ENCODE measurements around the gene FEM1B.

FEM1B gene

GRCh38 chr15:68310804-68311463, 33.4 kb downstream of the FEM1B start:
- no peak for DNase-seq

GRCh38 chr15:68311464-68311835, 33.9 kb downstream of the FEM1B start:
- no peak for DNase-seq

GRCh38 chr15:68311859-68312557, 34.5 kb downstream of the FEM1B start:
- no peak for DNase-seq

- no peak for DNase-seq
Observed at GRCh38 chr15:68312701-68313204, 35.2 kb downstream of the FEM1B start.

- DNase-seq: no peak
Observed at GRCh38 chr15:68313501-68314410, 36.2 kb downstream of the FEM1B start.

GRCh38 chr15:68314563-68314962, 37.0 kb downstream of the FEM1B start:
- no peak for DNase-seq

- DNase-seq: no peak
Observed at GRCh38 chr15:68315035-68315434, 37.5 kb downstream of the FEM1B start.

- no peak for DNase-seq
Observed at GRCh38 chr15:68315495-68316031, 38.0 kb downstream of the FEM1B start.

GRCh38 chr15:68316061-68316804, 38.7 kb downstream of the FEM1B start:
- no peak for DNase-seq

- DNase-seq: no peak
Observed at GRCh38 chr15:68317281-68318007, 39.9 kb downstream of the FEM1B start.

- DNase-seq: no peak
Observed at GRCh38 chr15:68318008-68318835, 40.7 kb downstream of the FEM1B start.

GRCh38 chr15:68318931-68319909, 41.7 kb downstream of the FEM1B start:
- no peak for DNase-seq

- DNase-seq: no peak
Observed at GRCh38 chr15:68319997-68320396, 42.5 kb downstream of the FEM1B start.

- no peak for DNase-seq
Observed at GRCh38 chr15:68321229-68321628, 43.7 kb downstream of the FEM1B start.

GRCh38 chr15:68322796-68323195, 45.3 kb downstream of the FEM1B start:
- DNase-seq: no peak

GRCh38 chr15:68325726-68326125, 48.2 kb downstream of the FEM1B start:
- no peak for DNase-seq

GRCh38 chr15:68326711-68327354, 49.3 kb downstream of the FEM1B start:
- DNase-seq: no peak

GRCh38 chr15:68328443-68328842, 50.9 kb downstream of the FEM1B start:
- DNase-seq: no peak

GRCh38 chr15:68328964-68329363, 51.4 kb downstream of the FEM1B start:
- DNase-seq: no peak

All from CD4-positive, alpha-beta T cell treated with Interleukin-12 subunit alpha and Interleukin-12 subunit beta, for 1 hour (primary cell).